Osteoblast (primary cell): Measurements from ENCODE around the gene TSPAN5. TPM values are rescaled to one million over a fixed set of nuclear protein-coding genes. Genes with fewer than 3 reads are reported as not detected.

Experiments used
- DNase-seq: peaks from one replicate; pipeline ENCODE4 v3.0.0; 2011; ENCODE audit warnings: low spot score, mixed read lengths; ENCODE audit not compliant: insufficient read length; ENCODE audit errors: missing footprints
- H2AFZ ChIP-seq: 2 replicates; pipeline ENCODE4 v1.6.0; 2011; ENCODE audit warnings: mild to moderate bottlenecking, low read length
- H3K27ac ChIP-seq: 2 replicates; pipeline ENCODE4 v1.5.1; 2011; ENCODE audit warnings: mild to moderate bottlenecking, low read depth, low read length, moderate library complexity
- H3K27me3 ChIP-seq: 2 replicates; pipeline ENCODE4 v1.6.0; 2012; ENCODE audit warnings: mild to moderate bottlenecking, control low read depth, inconsistent platforms, low read length, moderate library complexity; ENCODE audit not compliant: insufficient read depth
- H3K36me3 ChIP-seq: 2 replicates; pipeline ENCODE4 v1.5.1; 2011; ENCODE audit warnings: mild to moderate bottlenecking, low read length, control low read depth, moderate library complexity; ENCODE audit not compliant: insufficient read depth
- H3K4me1 ChIP-seq: 2 replicates; pipeline ENCODE4 v1.5.1; 2011; ENCODE audit warnings: mild to moderate bottlenecking, low read length, control low read depth, moderate library complexity; ENCODE audit not compliant: insufficient read depth
- H3K4me2 ChIP-seq: 2 replicates; pipeline ENCODE4 v1.6.0; 2011; ENCODE audit warnings: mild to moderate bottlenecking, low read length; ENCODE audit not compliant: insufficient read depth
- H3K4me3 ChIP-seq: fragments of 200-600 bp; sonication (generic); 3 replicates; pipeline ENCODE4 v1.5.1; 2012; ENCODE audit warnings: mild to moderate bottlenecking, low read length, inconsistent platforms; ENCODE audit not compliant: insufficient read depth
- H3K79me2 ChIP-seq: 2 replicates; pipeline ENCODE4 v1.6.0; 2012; ENCODE audit warnings: mild to moderate bottlenecking, low read length, control low read depth, inconsistent platforms; ENCODE audit not compliant: insufficient read depth
- H3K9me3 ChIP-seq: 2 replicates; pipeline ENCODE4 v1.5.1; 2011; ENCODE audit warnings: low read depth, low read length, control low read depth
- H4K20me1 ChIP-seq: 2 replicates; pipeline ENCODE4 v1.6.0; 2012; ENCODE audit warnings: mild to moderate bottlenecking, low read length, control low read depth; ENCODE audit not compliant: insufficient read depth
- CTCF ChIP-seq: IDR thresholded peaks from 2 replicates; pipeline ENCODE4 v1.5.1; 2011; ENCODE audit warnings: mild to moderate bottlenecking, low read depth, low read length, moderate library complexity; ENCODE audit errors: extremely low read depth
- total RNA-seq: library from RNA; depleted of rRNA; stranded (reverse); fragments of >200 nt; gene quantifications from 2 replicates; pipeline ENCODE4 v1.2.3, GENCODE V29; 2012

TSPAN5 gene
- total RNA-seq, 1 donor: 36.9 TPM

- Histone ChIP-seq H2AFZ (no peak overlapping the region), H3K79me2 (peaks cover 96% of the 10 kb centered on the region), H3K27ac (peak overlapping the region; percentile 78), H3K4me2 (peak overlapping the region; percentile 63), H4K20me1 (no peaks in the 10 kb centered on the region), H3K4me3 (peak overlapping the region; percentile 8), H3K4me1 (peaks cover 46% of the 10 kb centered on the region), H3K36me3 (no peaks in the 10 kb centered on the region), H3K9me3 (no peaks in the 10 kb centered on the region), H3K27me3 (no peaks in the 10 kb centered on the region)
- TF ChIP-seq CTCF: no peak
- no peak for DNase-seq
These were observed 32.5 kb downstream of the TSPAN5 start for GRCh38 chr4:98625920-98626319.

- no peaks in the 10 kb centered on the region for H3K9me3 ChIP-seq
- no peaks in the 10 kb centered on the region for H3K27me3 ChIP-seq
- H3K4me2 ChIP-seq: no peak overlapping the region
- H3K4me3 ChIP-seq: no peak overlapping the region
- peaks cover 45% of the 10 kb centered on the region for H3K4me1 ChIP-seq
- H4K20me1 ChIP-seq: no peaks in the 10 kb centered on the region
- no peak for TF ChIP-seq CTCF
- peak; percentile 73 for DNase-seq
- H3K36me3 ChIP-seq: no peaks in the 10 kb centered on the region
- H2AFZ ChIP-seq: no peak overlapping the region
- peaks cover 96% of the 10 kb centered on the region for H3K79me2 ChIP-seq
- peak overlapping the region; percentile 78 for H3K27ac ChIP-seq
These were observed 33.0 kb downstream of the TSPAN5 start for GRCh38 chr4:98625399-98625798.

GRCh38 chr4:98624642-98625041 is 33.8 kb downstream of the TSPAN5 start:
- Histone ChIP-seq H4K20me1 (no peaks in the 10 kb centered on the region), H3K27me3 (no peaks in the 10 kb centered on the region), H3K9me3 (no peaks in the 10 kb centered on the region), H3K4me2 (no peak overlapping the region), H3K4me1 (peaks cover 45% of the 10 kb centered on the region), H3K79me2 (peaks cover 96% of the 10 kb centered on the region), H3K36me3 (no peaks in the 10 kb centered on the region), H3K27ac (peak overlapping the region; percentile 36), H3K4me3 (no peak overlapping the region), H2AFZ (no peak overlapping the region)
- no peak for TF ChIP-seq CTCF
- DNase-seq: no peak

- Histone ChIP-seq H3K9me3 (no peaks in the 10 kb centered on the region), H3K4me3 (no peak overlapping the region), H3K36me3 (no peaks in the 10 kb centered on the region), H3K4me1 (peaks cover 45% of the 10 kb centered on the region), H3K4me2 (peak overlapping the region; percentile 16), H3K27me3 (no peaks in the 10 kb centered on the region), H3K27ac (peak overlapping the region; percentile 36), H3K79me2 (peaks cover 96% of the 10 kb centered on the region), H4K20me1 (no peaks in the 10 kb centered on the region), H2AFZ (no peak overlapping the region)
- TF ChIP-seq CTCF: no peak
- DNase-seq: no peak
These were observed 34.3 kb downstream of the TSPAN5 start for GRCh38 chr4:98624144-98624543.
